AG04449 (cell line): Measurements from ENCODE around the gene CDCA4.

Experiments used
- CTCF ChIA-PET: fragments of 350-600 bp; formaldehyde crosslinking; extraction: SDS; loops from one replicate; lab custom pipeline; 2021; ENCODE audit warnings: antibody characterized with exemption; lab: Yijun Ruan, JAX
- POLR2A ChIA-PET: fragments of 400-600, 350-600 bp; formaldehyde crosslinking; extraction: SDS; loops from one replicate; lab custom pipeline; 2020; ENCODE audit warnings: antibody characterized with exemption, inconsistent platforms; lab: Yijun Ruan, JAX
- DNase-seq: peaks from one replicate; pipeline ENCODE4 v3.0.0-alpha.2; 2010; ENCODE audit warnings: low read depth, low spot score
- H3K4me3 ChIP-seq: 2 replicates; pipeline ENCODE4 v1.5.1; 2011; ENCODE audit warnings: low read depth, mild to moderate bottlenecking, control low read depth, low read length
- CTCF ChIP-seq: IDR thresholded peaks from one replicate; pipeline ENCODE4 v1.5.1; 2011; ENCODE audit warnings: mild to moderate bottlenecking, moderate library complexity, low read length, control low read depth, inconsistent platforms; ENCODE audit not compliant: insufficient read depth; ENCODE audit errors: missing control alignments

CDCA4 gene

GRCh38 chr14:104973385-104974145 lies 47.3 kb downstream of the CDCA4 start:
- POLR2A ChIA-PET: interaction anchor here (0.7 to 2.4 kb wide), 7 partner anchors 12 to 328 kb away, joined by 3 to 10 read pairs (median 4); partner anchors contain the start of genes BRF1, CDCA4 and CLBA1
- TF ChIP-seq CTCF: no peak
- CTCF ChIA-PET: interaction anchor here (1.0 to 11.8 kb wide), 18 partner anchors 10 to 309 kb away, joined by 3 to 383 read pairs (median 14); partner anchors contain the start of gene CLBA1
- peak overlapping the region; percentile 41 for H3K4me3 ChIP-seq
- no peak for DNase-seq

- no peak for TF ChIP-seq CTCF
- DNase-seq: peak; percentile 67
- H3K4me3 ChIP-seq: no peak overlapping the region
- ChIA-PET POLR2A (interaction anchor here (0.7 to 2.4 kb wide), 7 partner anchors 13 to 328 kb away, joined by 3 to 10 read pairs (median 4); partner anchors contain the start of genes BRF1, CDCA4 and CLBA1), CTCF (interaction anchor here (1.0 to 11.8 kb wide), 12 partner anchors 9 to 115 kb away, joined by 3 to 383 read pairs (median 30); partner anchors contain the start of gene CLBA1)
Observed at GRCh38 chr14:104973135-104973384, 47.8 kb downstream of the CDCA4 start.

GRCh38 chr14:104972301-104973134 lies 48.4 kb downstream of the CDCA4 start:
- POLR2A ChIA-PET: interaction anchor here (0.7 to 2.4 kb wide), 6 partner anchors 13 to 329 kb away, joined by 3 to 10 read pairs (median 4); partner anchors contain the start of genes BRF1, CDCA4 and CLBA1
- no peak for TF ChIP-seq CTCF
- H3K4me3 ChIP-seq: no peak overlapping the region
- CTCF ChIA-PET: interaction anchor here (1.4 to 11.8 kb wide), 11 partner anchors 8 to 116 kb away, joined by 3 to 383 read pairs (median 33); partner anchors contain the start of gene CLBA1
- no peak for DNase-seq

- no peak for DNase-seq
- TF ChIP-seq CTCF: no peak
- CTCF ChIA-PET: interaction anchor here (2.0 to 11.8 kb wide), 4 partner anchors 13 to 76 kb away, joined by 5 to 383 read pairs (median 44); partner anchors contain the start of gene CLBA1
- H3K4me3 ChIP-seq: no peak overlapping the region
- POLR2A ChIA-PET: no interaction called here
Observed at GRCh38 chr14:104971447-104972240, 49.2 kb downstream of the CDCA4 start.

DNA sequence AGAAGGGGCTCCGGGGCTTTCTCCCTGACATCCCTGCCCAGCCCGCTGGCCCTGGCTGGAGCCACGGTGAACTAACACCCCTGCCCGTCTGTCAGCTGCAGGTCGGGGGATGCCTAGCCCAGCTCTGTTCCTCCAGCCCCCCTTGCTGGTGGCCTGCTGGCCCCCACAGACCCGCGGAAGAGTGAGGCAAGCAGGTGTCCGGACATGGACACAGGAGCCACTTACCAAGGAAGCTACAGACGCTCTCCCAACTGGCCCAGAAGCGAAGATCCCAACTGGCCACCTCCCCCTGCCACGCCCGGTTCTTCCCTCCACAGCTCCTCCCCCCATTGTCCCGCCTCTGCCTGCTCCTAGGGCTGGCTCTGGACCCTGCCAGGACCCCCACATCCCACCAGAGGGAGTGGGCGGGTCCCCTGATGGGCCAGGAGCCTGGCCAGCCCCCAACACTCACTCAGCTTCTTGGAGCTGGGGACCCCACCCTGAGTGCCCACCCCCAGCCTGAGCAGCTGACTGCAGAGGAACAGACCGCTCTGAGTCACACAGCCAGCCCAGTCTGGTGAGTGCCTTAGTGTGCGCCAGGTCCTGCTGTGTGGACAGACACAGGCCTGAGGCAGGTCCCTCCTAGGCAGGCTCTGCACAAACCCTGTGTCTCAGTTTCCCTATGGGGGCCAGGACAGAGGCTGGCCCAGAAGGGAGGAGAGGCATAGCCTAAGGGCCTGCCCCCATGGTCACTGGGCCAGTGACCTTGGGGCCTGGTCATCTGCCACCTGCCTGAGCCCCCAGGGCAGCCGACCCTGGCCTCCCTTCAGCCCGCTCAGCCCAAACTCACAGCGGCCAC lies 50.4 kb downstream of the CDCA4 start:
- POLR2A ChIA-PET: interaction anchor here (1.5 to 1.9 kb wide), 2 partner anchors 15 to 36 kb away, joined by 4 to 5 read pairs; partner anchors contain the start of gene CLBA1
- DNase-seq: no peak
- peak overlapping the region; percentile 58 for H3K4me3 ChIP-seq
- CTCF ChIA-PET: interaction anchor here (0.7 to 11.8 kb wide), 7 partner anchors 9 to 74 kb away, joined by 3 to 383 read pairs (median 4); partner anchors contain the start of gene CDCA4
- TF ChIP-seq CTCF: no peak
